HG02981 (cell line): ENCODE data around the gene TPX2.
"Not testable (repeated sequence)": the region's sequence is repeated elsewhere in the genome, so short reads cannot be mapped to it uniquely, and the experiment has no call there.

Experiments
- ATAC-seq: cut with Tn5 transposase; IDR thresholded peaks from one replicate; pipeline ENCODE4 v1.9.1; 2021; ENCODE audit warnings: mild to moderate bottlenecking, moderate library complexity; ENCODE audit not compliant: unreplicated experiment

TPX2 gene

GRCh38 chr20:31811198-31811597, 72.1 kb downstream of the TPX2 start:
- no peak for ATAC-seq

GRCh38 chr20:31811796-31812728, 73.0 kb downstream of the TPX2 start:
- no peak for ATAC-seq

GRCh38 chr20:31813611-31814010, 74.5 kb downstream of the TPX2 start:
- no peak for ATAC-seq

- not testable (repeated sequence) for ATAC-seq
Observed at GRCh38 chr20:31814142-31814541, 75.1 kb downstream of the TPX2 start.

- ATAC-seq, result no peak
Observed at GRCh38 chr20:31815408-31816188, 76.5 kb downstream of the TPX2 start.

- no peak for ATAC-seq
Observed at GRCh38 chr20:31816221-31816620, 77.1 kb downstream of the TPX2 start.

GRCh38 chr20:31817461-31817860, 78.4 kb downstream of the TPX2 start:
- ATAC-seq, result no peak

- no peak for ATAC-seq
Observed at GRCh38 chr20:31818376-31818908, 79.4 kb downstream of the TPX2 start.

- no peak for ATAC-seq
Observed at GRCh38 chr20:31819083-31819784, 80.1 kb downstream of the TPX2 start, which contains the start of gene MYLK2. TSS of gene MYLK2 (plus strand) at chr20:31819356. CDS start at chr20:31819581, 225 bp downstream.

- ATAC-seq, result no peak
Observed at GRCh38 chr20:31820228-31820627, 81.1 kb downstream of the TPX2 start.

- no peak for ATAC-seq
Observed at GRCh38 chr20:31821427-31821826, 82.3 kb downstream of the TPX2 start.

GRCh38 chr20:31822421-31823330, 83.6 kb downstream of the TPX2 start:
- ATAC-seq, result no peak

GRCh38 chr20:31823360-31824124, 84.5 kb downstream of the TPX2 start:
- no peak for ATAC-seq

- no peak for ATAC-seq
Observed at GRCh38 chr20:31824125-31824485, 85.0 kb downstream of the TPX2 start.

- no peak for ATAC-seq
Observed at GRCh38 chr20:31824554-31825313, 85.6 kb downstream of the TPX2 start.

GRCh38 chr20:31826074-31826473, 87.0 kb downstream of the TPX2 start:
- no peak for ATAC-seq

GRCh38 chr20:31827059-31827458, 88.0 kb downstream of the TPX2 start:
- ATAC-seq, result no peak

GRCh38 chr20:31828016-31828415, 88.9 kb downstream of the TPX2 start:
- not testable (repeated sequence) for ATAC-seq
